Cardiac fibroblast (primary cell): Measurements from ENCODE around the gene HMGCL.
A peak's percentile ranks its signal among the peaks of the same experiment; 100 is the strongest.

Experiments
- DNase-seq, 2 donors: peaks; one replicate each; pipeline versions ENCODE4 v3.0.0 to v3.0.0-alpha.2; 2010; ENCODE audit warnings: low read depth in 2 of 2
- H3K4me3 ChIP-seq, 2 donors: replicated peaks in 1 of 2; 1 replicate in 1 of 2; 2 replicates in 1 of 2; pipeline ENCODE4 v1.5.1; 2011; ENCODE audit warnings: low read depth in 2 of 2, low read length in 2 of 2, mild to moderate bottlenecking in 2 of 2, moderate library complexity in 1 of 2
- TF ChIP-seq, protein P1 (sequence below): IDR thresholded peaks from one replicate; pipeline ENCODE4 v1.5.1; 2011; ENCODE audit warnings: low read depth, mild to moderate bottlenecking, low read length, inconsistent platforms

The HMGCL gene

DNA sequence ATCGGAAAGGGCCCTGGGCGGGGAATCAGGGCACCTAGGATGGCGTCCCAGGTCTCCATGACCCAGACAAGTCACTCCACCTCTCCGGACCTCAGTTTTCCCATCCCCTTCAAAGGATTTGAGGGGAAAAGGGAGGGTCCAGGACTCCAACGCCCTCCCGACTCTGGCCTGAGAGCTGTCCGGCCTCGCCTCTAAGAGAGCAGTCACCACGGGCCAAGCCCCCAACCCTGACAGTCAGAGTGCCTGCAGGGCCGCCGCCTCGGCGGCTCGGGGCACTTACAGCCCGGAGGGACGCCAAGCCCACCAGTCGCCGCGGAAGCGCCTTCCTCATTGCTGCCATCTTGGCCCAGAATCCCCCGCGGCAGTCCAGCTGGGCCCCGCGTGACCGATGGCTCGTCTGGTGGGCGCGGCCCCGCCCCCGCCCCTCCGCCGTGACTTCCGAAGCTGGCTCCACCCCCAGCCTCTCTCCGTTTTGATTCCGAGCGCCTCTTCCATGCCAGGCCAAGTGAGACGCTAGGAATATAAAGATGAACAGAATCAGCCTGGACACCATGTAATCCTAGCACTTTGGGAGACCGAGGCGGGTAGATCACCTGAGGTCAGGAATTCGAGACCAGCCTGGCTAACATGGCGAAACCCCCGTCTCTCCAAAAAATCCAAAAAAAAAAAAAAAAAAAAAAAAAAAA lies at the start of gene HMGCL:
TSS of gene HMGCL (minus strand) at position 354 of the 686 bp plus-strand sequence. CDS start at position 340, 14 bp downstream.
- TF ChIP-seq, protein P1, sequence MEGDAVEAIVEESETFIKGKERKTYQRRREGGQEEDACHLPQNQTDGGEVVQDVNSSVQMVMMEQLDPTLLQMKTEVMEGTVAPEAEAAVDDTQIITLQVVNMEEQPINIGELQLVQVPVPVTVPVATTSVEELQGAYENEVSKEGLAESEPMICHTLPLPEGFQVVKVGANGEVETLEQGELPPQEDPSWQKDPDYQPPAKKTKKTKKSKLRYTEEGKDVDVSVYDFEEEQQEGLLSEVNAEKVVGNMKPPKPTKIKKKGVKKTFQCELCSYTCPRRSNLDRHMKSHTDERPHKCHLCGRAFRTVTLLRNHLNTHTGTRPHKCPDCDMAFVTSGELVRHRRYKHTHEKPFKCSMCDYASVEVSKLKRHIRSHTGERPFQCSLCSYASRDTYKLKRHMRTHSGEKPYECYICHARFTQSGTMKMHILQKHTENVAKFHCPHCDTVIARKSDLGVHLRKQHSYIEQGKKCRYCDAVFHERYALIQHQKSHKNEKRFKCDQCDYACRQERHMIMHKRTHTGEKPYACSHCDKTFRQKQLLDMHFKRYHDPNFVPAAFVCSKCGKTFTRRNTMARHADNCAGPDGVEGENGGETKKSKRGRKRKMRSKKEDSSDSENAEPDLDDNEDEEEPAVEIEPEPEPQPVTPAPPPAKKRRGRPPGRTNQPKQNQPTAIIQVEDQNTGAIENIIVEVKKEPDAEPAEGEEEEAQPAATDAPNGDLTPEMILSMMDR: no peak
- peak within 1 kb of the TSS; percentile 79 to 98 for H3K4me3 ChIP-seq

DNA sequence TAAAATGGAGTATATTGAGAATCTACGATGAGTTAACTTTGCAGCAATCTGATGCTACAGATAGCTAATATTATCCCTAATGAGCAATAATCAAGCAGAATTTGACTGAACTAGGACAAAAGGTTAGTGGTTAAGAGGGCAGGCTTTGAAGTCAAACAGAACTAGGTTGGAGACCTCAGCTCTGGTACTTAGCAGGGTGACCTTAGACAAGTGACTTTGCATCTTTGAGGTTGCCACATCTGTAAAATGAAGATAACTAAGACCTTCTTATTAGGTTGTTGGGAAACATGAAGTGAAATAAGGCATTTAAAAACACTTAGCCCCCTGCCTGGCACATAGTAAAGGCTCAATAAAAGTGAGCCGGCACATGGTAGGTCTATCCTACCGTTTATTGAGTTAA lies 47.2 kb upstream of the HMGCL start:
- no peak for DNase-seq
- H3K4me3 ChIP-seq: no peak overlapping the region
- TF ChIP-seq, protein P1: no peak

More for the DNA sequence above, at the start of gene HMGCL:
- peak; percentile 89 to 93 for DNase-seq

DNA sequence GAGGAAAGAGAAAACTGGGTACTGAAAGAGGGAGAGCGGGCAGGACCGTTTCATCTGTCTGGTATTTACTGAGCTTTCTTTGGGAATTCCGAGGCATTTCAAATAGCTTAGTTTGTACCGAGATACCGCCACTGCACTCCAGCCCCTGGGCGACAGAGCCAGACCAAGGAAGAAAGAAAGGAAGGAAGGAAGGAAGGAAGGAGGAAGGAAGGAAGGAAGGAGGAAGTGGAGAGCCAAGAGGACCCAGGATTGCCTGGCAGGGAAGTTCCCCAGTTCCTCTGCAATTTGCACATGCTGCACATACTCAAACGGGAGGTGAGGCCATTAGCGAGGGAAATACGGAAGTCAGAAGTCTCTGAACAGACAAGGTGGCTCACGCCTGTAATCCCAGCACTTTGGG lies 43.8 kb upstream of the HMGCL start:
- peak overlapping the region in 1 of 2 donors; percentile 68 for H3K4me3 ChIP-seq
- TF ChIP-seq, protein P1: peak; percentile 0
- peak in 1 of 2 donors; percentile 3 for DNase-seq

DNA sequence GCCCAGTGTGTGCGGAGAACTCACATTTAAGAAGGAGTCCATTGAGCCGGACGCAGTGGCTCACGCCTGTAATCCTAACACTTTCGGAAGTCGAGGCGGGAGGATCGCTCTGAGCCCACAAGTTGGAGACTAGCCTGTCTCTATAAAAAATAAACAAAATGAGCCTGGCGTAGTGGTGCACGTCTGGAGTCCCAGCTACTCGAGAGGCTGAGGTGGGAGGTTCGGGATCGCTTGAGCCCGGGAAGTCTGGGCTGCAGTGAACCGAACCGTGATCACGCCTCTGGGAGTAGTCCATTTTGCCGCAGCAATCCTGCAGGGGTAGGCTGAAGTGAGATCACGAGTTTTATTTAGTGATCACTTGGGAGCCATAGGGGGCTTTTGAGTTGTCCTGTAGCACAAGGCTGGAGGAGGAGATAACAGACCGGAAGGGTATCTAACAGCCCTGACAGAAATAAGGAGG lies 43.4 kb upstream of the HMGCL start:
- peak overlapping the region; percentile 59 to 68 for H3K4me3 ChIP-seq
- DNase-seq: no peak
- TF ChIP-seq, protein P1: no peak

DNA sequence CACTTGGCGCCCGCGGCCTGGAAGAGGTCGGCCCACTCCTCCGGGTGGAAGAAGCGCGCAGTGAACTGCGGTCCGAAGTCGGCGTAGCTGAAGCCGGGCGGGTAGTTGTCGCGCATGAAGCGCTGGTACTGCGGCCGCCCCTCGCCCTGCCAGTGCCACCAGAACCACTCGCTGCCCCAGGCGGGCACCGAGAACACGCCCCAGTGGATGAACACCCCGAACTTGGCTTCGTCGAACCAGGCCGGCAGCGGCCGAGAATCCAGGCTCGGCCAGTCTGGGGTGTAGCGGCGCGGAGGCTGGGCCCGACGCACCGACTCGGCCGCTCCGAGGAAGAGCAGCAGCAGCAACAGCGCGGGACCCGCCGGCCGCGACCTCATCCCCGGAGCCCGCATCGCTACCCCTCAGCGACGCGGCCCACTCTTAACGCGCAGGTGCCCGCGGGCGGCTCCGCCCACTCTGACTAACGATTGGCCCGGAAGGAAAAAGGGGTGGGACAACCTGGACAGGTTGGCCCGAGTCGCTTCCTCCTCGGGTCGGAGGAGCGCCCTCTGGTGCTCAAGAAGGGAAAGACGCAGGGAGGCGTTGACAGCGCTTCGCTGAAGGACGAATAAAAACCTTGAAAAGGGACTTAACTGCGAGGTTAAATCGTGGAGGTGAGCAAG lies 42.8 kb upstream of the HMGCL start, which contains the start of gene FUCA1:
TSS of gene FUCA1 (minus strand) at position 396 of the 662 bp plus-strand sequence. CDS start at position 392, 4 bp downstream.
- peak within 1 kb of the TSS; percentile 59 to 68 for H3K4me3 ChIP-seq
- TF ChIP-seq, protein P1: peak; percentile 98
- peak; percentile 86 to 89 for DNase-seq

DNA sequence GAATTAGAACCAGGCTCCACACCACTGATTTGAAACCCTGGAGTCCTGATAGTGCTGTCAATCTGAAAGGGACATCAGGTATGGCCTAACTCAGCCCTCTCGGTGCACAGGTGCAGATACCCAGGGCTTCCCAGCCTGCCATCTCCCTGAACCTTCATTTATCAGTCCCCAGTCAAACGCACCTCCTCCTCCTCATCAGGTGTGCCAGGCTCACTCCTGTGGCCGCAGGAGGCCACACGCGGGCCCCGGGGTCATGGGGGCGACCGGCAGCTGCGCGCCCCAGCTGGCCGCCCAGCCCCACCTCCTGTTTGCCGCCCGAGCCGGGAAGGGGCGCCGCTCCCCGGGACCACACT lies 42.3 kb upstream of the HMGCL start:
- DNase-seq: no peak
- H3K4me3 ChIP-seq: peak overlapping the region; percentile 59 to 68
- TF ChIP-seq, protein P1: no peak
